Pons (tissue), 1 donor: Measurements from ENCODE around the gene PLSCR1.

ENCODE experiments used
- DNase-seq: peaks from one replicate; pipeline ENCODE4 v3.0.0-alpha.2; 2016; ENCODE audit warnings: low spot score

The PLSCR1 gene

DNA sequence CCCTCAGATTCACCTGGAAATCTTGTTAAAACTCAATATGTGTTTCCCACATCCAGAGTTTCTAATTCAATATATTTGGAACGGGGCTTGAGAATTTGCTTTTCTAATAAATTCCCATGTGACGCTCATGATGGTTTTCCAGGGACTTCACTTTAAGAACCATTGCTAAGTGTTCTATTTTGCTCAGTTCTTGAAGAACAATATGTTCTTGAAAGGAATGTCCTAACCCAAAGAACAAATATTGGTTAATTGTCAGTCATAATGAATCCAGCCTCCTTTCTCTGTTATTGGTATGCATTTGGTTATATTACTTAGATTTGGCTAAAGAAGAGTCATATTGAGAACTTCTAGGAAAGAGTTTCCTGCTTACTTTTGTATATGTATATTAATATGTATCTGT, 70.7 kb downstream of the PLSCR1 start:
- DNase-seq, result no peak

DNA sequence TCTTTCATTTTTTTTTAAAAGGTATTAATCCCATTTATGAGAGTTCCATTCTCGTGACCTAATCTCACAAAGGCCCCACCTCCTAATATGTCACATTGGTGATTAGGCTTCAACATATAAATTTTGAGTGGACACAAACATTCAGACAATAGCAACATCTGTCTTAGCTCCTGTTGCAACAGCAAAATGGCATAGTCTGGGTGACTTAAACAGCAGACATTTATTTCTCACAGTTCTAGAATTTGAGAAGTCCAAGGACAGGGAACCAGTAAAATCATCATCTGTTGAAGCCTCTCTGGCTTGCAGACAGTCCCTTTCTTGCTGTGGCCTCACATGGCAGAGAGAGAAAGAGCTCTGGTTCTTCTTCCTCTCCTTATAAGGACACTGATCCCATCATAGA, 71.8 kb downstream of the PLSCR1 start:
- no peak for DNase-seq

DNA sequence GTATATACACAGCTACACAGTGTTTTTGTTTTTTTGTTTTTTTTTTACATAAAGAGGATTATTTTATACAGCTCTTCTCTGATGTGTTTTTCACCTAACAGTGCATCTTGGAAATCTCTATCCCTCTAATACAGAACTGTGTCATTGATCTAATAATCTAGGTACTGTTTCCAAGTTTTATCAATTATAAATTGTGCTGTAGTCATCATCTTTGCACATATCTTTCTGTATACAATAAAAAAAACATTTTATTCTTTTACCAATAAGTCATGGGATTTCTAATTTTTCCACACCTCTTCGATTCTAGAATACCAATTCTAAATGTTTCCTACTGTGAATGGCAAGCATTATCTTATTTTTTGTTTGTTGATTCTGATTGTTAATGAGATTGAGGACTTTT, 73.4 kb downstream of the PLSCR1 start:
- no peak for DNase-seq

DNA sequence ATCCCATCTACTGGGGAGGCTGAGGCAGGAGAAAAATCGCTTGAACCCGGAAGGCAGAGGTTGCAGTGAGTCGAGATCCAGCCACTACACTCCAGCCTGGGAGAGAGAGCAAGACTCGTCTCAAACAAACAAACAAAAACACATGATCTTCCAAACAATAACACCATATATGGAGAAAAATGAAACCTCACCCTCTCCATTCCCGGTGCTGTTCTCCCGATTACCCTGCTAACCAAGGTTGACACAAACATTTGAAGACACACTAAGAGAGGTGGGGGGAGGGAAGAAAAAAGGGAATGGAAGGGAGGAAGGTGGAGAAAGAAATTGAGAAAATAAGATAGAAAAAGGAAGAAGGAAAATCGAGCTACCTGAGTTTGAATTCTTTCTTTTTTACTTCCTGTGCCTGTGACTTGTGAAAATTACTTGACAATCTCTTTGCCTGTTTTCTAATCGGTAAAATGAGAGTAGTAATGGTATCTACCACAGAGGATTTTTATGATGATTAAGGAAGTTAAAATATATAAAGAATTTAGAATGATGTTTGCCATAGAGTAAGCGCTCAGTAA, 73.9 kb downstream of the PLSCR1 start:
- DNase-seq, result no peak

DNA sequence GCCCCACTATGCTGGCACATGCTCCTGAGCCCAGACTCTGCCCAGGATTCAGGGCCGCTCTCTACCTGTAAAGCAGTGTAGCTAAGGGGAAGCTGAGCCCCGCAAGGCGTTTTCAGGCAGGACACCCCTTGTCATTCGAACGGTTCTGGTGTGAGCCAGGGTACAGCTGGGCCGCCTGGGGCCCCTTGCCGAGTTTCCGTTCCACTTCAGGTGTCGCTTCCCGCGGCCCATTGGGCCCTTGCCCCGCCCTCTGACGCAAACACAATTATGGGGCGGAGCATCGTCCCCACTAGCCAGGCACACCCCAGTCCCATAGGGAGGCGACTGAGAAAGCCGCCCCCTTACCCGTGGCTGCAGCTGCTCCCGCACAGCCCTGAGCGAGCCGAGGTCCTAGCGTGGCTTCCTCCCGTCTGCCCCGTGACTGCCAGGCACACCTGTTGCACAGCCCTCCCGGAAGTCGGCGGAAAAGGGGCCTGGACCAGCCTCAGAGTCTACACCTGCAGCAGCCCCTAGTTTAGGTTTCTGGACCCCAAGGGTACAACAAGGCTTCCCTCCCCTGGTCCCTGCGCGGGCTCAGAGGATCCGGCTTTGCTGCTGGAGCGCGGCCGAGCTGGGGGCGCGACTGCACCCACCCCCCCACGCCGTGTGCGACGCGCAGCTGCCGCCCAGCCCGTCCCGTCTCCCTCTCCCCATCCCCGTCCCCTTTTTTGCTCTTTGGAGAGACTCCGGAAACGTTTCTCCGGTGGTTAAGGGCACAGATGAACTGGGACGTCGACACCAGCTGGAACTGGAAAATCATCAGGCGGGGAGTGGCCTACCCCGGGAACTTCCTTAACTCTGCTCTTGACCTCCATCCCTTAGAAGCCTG, 75.0 kb downstream of the PLSCR1 start, which contains the start of gene PLSCR2:
TSS of gene PLSCR2 (minus strand) at position 412 of the 868 bp plus-strand sequence. CDS start 9,657 bp downstream, outside the sequence.
- peak; percentile 44 for DNase-seq

DNA sequence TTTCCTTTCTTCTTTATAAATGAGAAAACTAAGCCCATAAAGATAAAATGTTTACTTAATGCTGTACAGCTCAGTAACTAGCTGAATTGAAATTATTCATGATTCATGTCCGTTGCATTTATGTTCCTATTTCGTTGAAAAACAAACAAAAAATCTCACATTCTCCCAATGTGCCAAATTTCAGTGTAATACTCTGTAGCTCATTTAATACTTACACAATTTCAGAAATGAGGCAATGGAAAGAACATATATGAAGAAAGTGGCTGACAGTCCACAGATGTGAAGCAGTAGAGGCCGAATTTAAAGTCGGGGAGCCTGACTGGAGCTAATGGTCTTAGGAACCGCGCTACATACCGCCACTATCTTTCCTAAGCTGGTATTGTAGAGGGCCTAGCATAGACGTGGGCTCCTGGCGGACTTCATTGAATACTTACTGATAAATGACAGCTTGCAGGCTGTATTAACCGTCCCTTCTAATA, 75.7 kb downstream of the PLSCR1 start:
- no peak for DNase-seq

DNA sequence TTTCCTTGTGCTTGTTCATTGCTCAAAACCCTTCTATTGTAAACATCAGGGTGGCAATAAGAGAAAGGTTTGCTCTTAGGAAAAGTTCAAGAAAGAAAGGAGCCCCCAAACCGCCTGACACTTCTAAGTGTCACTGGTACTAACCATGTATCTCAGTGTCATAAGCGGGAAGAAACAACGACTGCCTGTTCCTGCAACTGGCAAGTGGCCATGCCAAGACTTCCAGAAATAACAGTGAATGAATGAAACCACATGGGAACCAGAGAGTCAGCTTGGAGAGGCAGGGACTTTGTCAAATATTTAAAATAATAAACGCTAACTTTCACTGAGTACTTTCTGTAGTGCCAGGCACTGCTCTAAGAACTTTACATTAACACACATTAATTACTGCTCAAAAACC, 76.2 kb downstream of the PLSCR1 start:
- DNase-seq, result peak; percentile 53

DNA sequence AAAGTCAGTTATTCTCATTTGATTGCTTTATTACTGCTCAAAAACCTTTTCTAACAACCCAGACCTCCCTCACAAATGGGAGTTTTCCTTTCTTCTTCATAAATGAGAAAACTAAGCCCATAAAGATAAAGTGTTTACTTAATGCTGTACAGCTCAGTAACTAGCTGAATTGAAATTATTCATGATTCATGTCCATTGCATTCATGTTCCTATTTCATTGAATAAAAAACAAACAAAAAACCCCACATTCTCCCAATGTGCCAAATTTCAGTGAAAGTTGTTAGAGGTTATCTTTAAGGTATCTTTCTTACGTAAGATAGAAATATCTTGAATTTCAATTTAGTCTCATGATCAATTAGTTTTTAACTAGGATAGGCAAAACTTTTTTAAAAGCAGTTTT, 77.8 kb downstream of the PLSCR1 start:
- no peak for DNase-seq

DNA sequence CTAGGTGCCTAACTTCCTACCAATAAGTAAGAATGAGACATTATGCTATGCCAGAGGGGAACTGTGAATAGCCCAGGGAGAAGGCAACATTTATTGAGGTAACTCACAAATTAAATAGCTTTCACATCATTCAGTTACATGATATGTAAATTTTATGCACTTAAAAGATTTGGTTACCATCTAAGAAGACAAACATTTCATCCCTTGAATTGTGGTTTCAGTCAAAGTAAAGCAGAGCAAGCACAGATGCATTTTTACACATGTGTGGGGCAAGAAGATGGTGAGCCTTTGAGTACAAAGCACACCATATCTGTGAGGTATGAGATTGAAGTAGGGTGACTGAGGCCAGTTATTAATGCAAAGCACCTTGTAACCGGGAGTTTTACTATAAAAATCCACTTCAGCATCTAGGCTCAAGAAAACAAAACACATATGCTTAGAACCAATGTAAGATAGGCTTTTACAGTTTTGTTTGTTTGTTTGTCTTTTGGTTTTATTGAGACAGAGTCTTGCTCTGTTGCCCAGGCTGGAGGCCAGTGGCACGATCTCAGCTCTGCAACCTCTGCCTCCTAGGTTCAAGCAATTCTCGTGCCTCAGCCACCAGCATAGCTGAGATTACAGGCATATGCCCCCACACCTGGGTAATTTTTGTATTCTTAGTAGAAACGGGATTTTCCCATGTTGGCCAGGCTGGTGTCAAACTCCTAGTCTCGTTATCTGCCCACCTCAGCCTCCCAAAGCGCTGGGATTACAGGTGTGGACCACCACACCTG, 78.5 kb downstream of the PLSCR1 start:
- no peak for DNase-seq
